ENCODE data around the gene RASD1.

DNA sequence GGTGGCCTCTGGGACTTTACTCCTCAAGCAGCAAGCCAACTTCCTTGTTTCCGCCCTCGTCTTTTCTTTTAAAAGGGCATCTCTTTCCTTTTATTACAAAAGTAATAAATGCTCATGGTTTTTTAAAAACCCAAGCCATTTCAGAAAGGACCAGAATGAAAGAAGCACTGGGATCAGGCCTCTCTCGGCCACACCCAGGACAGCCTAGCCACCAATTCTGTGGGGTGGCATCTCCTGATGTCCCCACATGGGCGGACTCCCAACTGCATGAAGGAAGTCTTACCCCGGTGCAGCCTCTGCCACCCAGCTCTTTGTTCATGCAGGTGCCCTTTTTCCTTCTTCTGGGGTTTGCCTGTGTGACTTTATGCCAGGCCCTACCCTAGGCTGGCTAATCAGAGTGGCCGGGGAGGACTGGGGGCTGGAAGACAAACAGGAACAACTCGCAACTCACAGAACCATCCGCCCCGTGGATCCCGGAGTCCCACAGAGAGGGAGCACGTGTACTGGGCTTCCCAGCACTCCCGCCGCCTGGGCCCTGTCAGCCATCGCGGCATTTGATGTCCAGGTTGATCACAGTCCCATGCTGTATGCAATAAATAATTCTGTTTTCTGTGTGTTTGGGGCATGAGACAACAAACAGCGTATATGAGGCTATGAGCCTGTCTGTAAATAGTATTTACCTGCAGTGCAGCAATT lies 2.6 kb upstream of the RASD1 start:
- TF ChIP-seq TAF1 (IDR thresholded peaks at IDR 0.05; ENCODE audit: low read depth, low read length): no peak
- no peak for TF ChIP-seq POLR2A (IDR thresholded peaks at IDR 0.05; ENCODE audit: low read depth, low read length)

Data from GM12891 (cell line).